Endothelial cell (in vitro differentiated cells): ENCODE results near the gene SCYL1. TPM values are rescaled to one million over a fixed set of nuclear protein-coding genes. Genes with fewer than 3 reads are reported as not detected.
A peak's percentile ranks its signal among the peaks of the same experiment; 100 is the strongest.

ENCODE experiments used
- DNase-seq: peaks from one replicate; pipeline ENCODE4 v3.0.0; 2021; ENCODE audit warnings: low spot score
- H3K27ac Mint-ChIP-seq: one replicate; pipeline ENCODE4 v1.8.0; 2021; ENCODE audit warnings: mixed read lengths, inconsistent platforms; ENCODE audit not compliant: unreplicated experiment
- H3K27me3 Mint-ChIP-seq: one replicate; pipeline ENCODE4 v1.8.0; 2021; ENCODE audit warnings: mild to moderate bottlenecking, moderate library complexity, mixed read lengths, inconsistent platforms; ENCODE audit not compliant: unreplicated experiment
- H3K36me3 Mint-ChIP-seq: one replicate; pipeline ENCODE4 v1.8.0; 2021; ENCODE audit warnings: mild to moderate bottlenecking, low read depth, mixed read lengths, inconsistent platforms; ENCODE audit not compliant: unreplicated experiment
- H3K4me1 Mint-ChIP-seq: one replicate; pipeline ENCODE4 v1.8.0; 2021; ENCODE audit warnings: mild to moderate bottlenecking, mixed read lengths, inconsistent platforms; ENCODE audit not compliant: unreplicated experiment
- H3K4me3 Mint-ChIP-seq: one replicate; pipeline ENCODE4 v1.8.0; 2021; ENCODE audit warnings: mild to moderate bottlenecking, mixed read lengths, inconsistent platforms; ENCODE audit not compliant: unreplicated experiment
- H3K9me3 Mint-ChIP-seq: one replicate; pipeline ENCODE4 v1.8.0; 2021; ENCODE audit warnings: mixed read lengths, inconsistent platforms; ENCODE audit not compliant: unreplicated experiment
- CTCF ChIP-seq: fragments of 200-600 bp; sonication (generic); IDR thresholded peaks from one replicate; pipeline ENCODE4 v1.5.0; 2021; ENCODE audit warnings: antibody characterized with exemption; ENCODE audit not compliant: unreplicated experiment
- total RNA-seq: library from RNA; stranded (reverse); fragmentation: NEBNext Ultra II Directional; extraction: Animal tissue kit (Norgen Biotek cat#: 25700); gene quantifications from one replicate; pipeline ENCODE4 v1.2.1, GENCODE V29; 2021; ENCODE audit not compliant: unreplicated experiment

SCYL1 gene
- total RNA-seq, 1 donor from 2014 or later: 99.1 TPM

GRCh38 chr11:65529475-65530156 is 4.7 kb downstream of the SCYL1 start:
- Mint-ChIP-seq H3K36me3 (peaks cover 32% of the 10 kb centered on the region), H3K27ac (no peak overlapping the region), H3K4me3 (peak overlapping the region; percentile 45), H3K4me1 (peaks cover 26% of the 10 kb centered on the region), H3K27me3 (peaks cover 13% of the 10 kb centered on the region), H3K9me3 (no peaks in the 10 kb centered on the region)
- no peak for TF ChIP-seq CTCF
- DNase-seq: no peak

GRCh38 chr11:65530157-65530496 is 5.2 kb downstream of the SCYL1 start:
- no peak overlapping the region for H3K27ac Mint-ChIP-seq
- H3K4me1 Mint-ChIP-seq: peaks cover 26% of the 10 kb centered on the region
- no peak for DNase-seq
- H3K27me3 Mint-ChIP-seq: peaks cover 13% of the 10 kb centered on the region
- H3K36me3 Mint-ChIP-seq: peaks cover 35% of the 10 kb centered on the region
- TF ChIP-seq CTCF: no peak
- peak overlapping the region; percentile 45 for H3K4me3 Mint-ChIP-seq
- no peaks in the 10 kb centered on the region for H3K9me3 Mint-ChIP-seq

GRCh38 chr11:65532388-65533064 is 7.6 kb downstream of the SCYL1 start:
- Mint-ChIP-seq H3K36me3 (peaks cover 42% of the 10 kb centered on the region), H3K9me3 (no peaks in the 10 kb centered on the region), H3K27ac (no peak overlapping the region), H3K4me1 (peaks cover 19% of the 10 kb centered on the region), H3K27me3 (peaks cover 17% of the 10 kb centered on the region), H3K4me3 (no peak overlapping the region)
- no peak for TF ChIP-seq CTCF
- DNase-seq: no peak

GRCh38 chr11:65535102-65535501 is 10.2 kb downstream of the SCYL1 start:
- Mint-ChIP-seq H3K36me3 (peaks cover 36% of the 10 kb centered on the region), H3K4me3 (no peak overlapping the region), H3K4me1 (peaks cover 3% of the 10 kb centered on the region), H3K27ac (no peak overlapping the region), H3K9me3 (no peaks in the 10 kb centered on the region), H3K27me3 (peaks cover 22% of the 10 kb centered on the region)
- TF ChIP-seq CTCF: no peak
- DNase-seq: no peak
